CD8-positive, alpha-beta memory T cell (primary cell): ENCODE measurements around the gene PCED1B. TPM values are rescaled to one million over a fixed set of nuclear protein-coding genes. Genes with fewer than 3 reads are reported as not detected.

Experiments used
- CTCF ChIA-PET: fragments of 350-600 bp; sonication (Branson Sonifier 250); formaldehyde crosslinking; loops from one replicate; lab custom pipeline; 2021; ENCODE audit warnings: antibody characterized with exemption; lab: Charles Lee
- POLR2A ChIA-PET: fragments of 350-600 bp; sonication (Branson Sonifier 250); formaldehyde crosslinking; loops from one replicate; lab custom pipeline; 2021; ENCODE audit warnings: antibody characterized with exemption; lab: Charles Lee
- DNase-seq, 5 donors: peaks; one replicate each; pipeline versions ENCODE4 v3.0.0 to v3.0.0-alpha.2; 2020 to 2022; ENCODE audit warnings: mixed read lengths in 1 of 5
- H3K27ac ChIP-seq: one replicate; pipeline ENCODE4 v1.7.0; 2013; ENCODE audit warnings: low read depth, mild to moderate bottlenecking, low read length, moderate library complexity
- H3K27me3 ChIP-seq: 2 replicates; pipeline ENCODE4 v1.7.0; 2013; ENCODE audit warnings: low read length, mild to moderate bottlenecking; ENCODE audit not compliant: insufficient read depth, poor library complexity, severe bottlenecking
- H3K36me3 ChIP-seq: 2 replicates; pipeline ENCODE4 v1.7.0; 2013; ENCODE audit warnings: mild to moderate bottlenecking, low read length, moderate library complexity; ENCODE audit not compliant: insufficient read depth
- H3K4me1 ChIP-seq: 2 replicates; pipeline ENCODE4 v1.7.0; 2013; ENCODE audit warnings: mild to moderate bottlenecking, low read length, moderate library complexity; ENCODE audit not compliant: insufficient read depth
- H3K4me3 ChIP-seq: 2 replicates; pipeline ENCODE4 v1.7.0; 2013; ENCODE audit warnings: mild to moderate bottlenecking, low read length
- H3K9me3 ChIP-seq: 2 replicates; pipeline ENCODE4 v1.7.0; 2013; ENCODE audit warnings: mild to moderate bottlenecking, low read length
- H3K27ac Mint-ChIP-seq, 8 donors: one replicate each; pipeline ENCODE4 v1.8.0; 2020 to 2021; ENCODE audit warnings: mixed read lengths in 8 of 8, mild to moderate bottlenecking in 6 of 8, inconsistent platforms in 3 of 8, moderate library complexity in 3 of 8
- H3K27me3 Mint-ChIP-seq, 2 donors: one replicate each; pipeline ENCODE4 v1.8.0; 2020 to 2021; ENCODE audit warnings: mixed read lengths in 2 of 2, mild to moderate bottlenecking in 1 of 2, moderate library complexity in 1 of 2
- H3K36me3 Mint-ChIP-seq, 3 donors: one replicate each; pipeline ENCODE4 v1.8.0; 2020 to 2021; ENCODE audit warnings: mixed read lengths in 3 of 3, inconsistent platforms in 1 of 3, mild to moderate bottlenecking in 1 of 3
- H3K4me1 Mint-ChIP-seq, 3 donors: one replicate each; pipeline ENCODE4 v1.8.0; 2020 to 2021; ENCODE audit warnings: mixed read lengths in 3 of 3, inconsistent platforms in 1 of 3, mild to moderate bottlenecking in 1 of 3
- H3K4me3 Mint-ChIP-seq, 7 donors: one replicate each; pipeline ENCODE4 v1.8.0; 2020 to 2021; ENCODE audit warnings: mixed read lengths in 7 of 7, mild to moderate bottlenecking in 6 of 7, moderate library complexity in 4 of 7, inconsistent platforms in 2 of 7
- H3K9me3 Mint-ChIP-seq, 5 donors: one replicate each; pipeline ENCODE4 v1.8.0; 2020 to 2022; ENCODE audit warnings: mixed read lengths in 5 of 5, mild to moderate bottlenecking in 3 of 5, moderate library complexity in 2 of 5, inconsistent platforms in 1 of 5
- polyA plus RNA-seq: library from polyadenylated mRNA; unstranded; fragments of 300-500 nt; fragmentation: Illumina TruSeq; gene quantifications from one replicate; pipeline ENCODE4 v1.2.3, GENCODE V29; 2021
- total RNA-seq, 2 experiments: library from RNA; stranded (reverse); gene quantifications; one replicate each; pipeline ENCODE4 v1.2.3, GENCODE V29; 2021

The PCED1B gene
- total and polyA plus RNA-seq, 3 experiments from 2014 or later, result 52.8 to 73.3 (median 56.9) TPM

- Histone ChIP-seq H3K27ac (no peak overlapping the region), H3K9me3 (no peaks in the 10 kb centered on the region), H3K4me3 (no peak overlapping the region), H3K36me3 (no peaks in the 10 kb centered on the region), H3K27me3 (no peaks in the 10 kb centered on the region), H3K4me1 (peaks cover 30% of the 10 kb centered on the region)
- POLR2A ChIA-PET, result interaction anchor here (0.8 kb wide), 1 partner anchor 184 kb away, joined by 4 read pairs; no protein-coding TSS in a partner anchor
- peak overlapping the region in 4 of 8 donors; percentile 1 to 67 (median 15) for H3K27ac Mint-ChIP-seq
- no peaks in the 10 kb centered on the region for H3K9me3 Mint-ChIP-seq
- H3K27me3 Mint-ChIP-seq, result no peaks in the 10 kb centered on the region
- H3K4me1 Mint-ChIP-seq, result peaks cover 46 to 72% (median 67%) of the 10 kb centered on the region in 3 donors
- DNase-seq, result no peak
- CTCF ChIA-PET, result no interaction called here
- no peak overlapping the region for H3K4me3 Mint-ChIP-seq
- peaks cover 15 to 65% (median 26%) of the 10 kb centered on the region in 3 donors for H3K36me3 Mint-ChIP-seq
Observed at GRCh38 chr12:47184813-47185212, 105.4 kb downstream of the PCED1B start.

- Mint-ChIP-seq H3K27me3 (no peaks in the 10 kb centered on the region), H3K4me1 (peaks cover 53 to 79% (median 73%) of the 10 kb centered on the region in 3 donors), H3K36me3 (peaks cover 8 to 69% (median 22%) of the 10 kb centered on the region in 3 donors), H3K4me3 (no peak overlapping the region), H3K9me3 (no peaks in the 10 kb centered on the region), H3K27ac (peak overlapping the region in 7 of 8 donors; percentile 2 to 82 (median 58))
- no peak overlapping the region for H3K4me3 ChIP-seq
- H3K9me3 ChIP-seq, result no peaks in the 10 kb centered on the region
- ChIA-PET POLR2A (interaction anchor here (0.7 to 1.9 kb wide), 4 partner anchors 74 to 180 kb away, joined by 3 to 6 read pairs (median 4); partner anchors contain the start of genes AMIGO2 and PCED1B), CTCF (interaction anchor here (2.2 kb wide), 1 partner anchor 211 kb away, joined by 7 read pairs; no protein-coding TSS in a partner anchor)
- no peaks in the 10 kb centered on the region for H3K36me3 ChIP-seq
- no peak for DNase-seq
- no peaks in the 10 kb centered on the region for H3K27me3 ChIP-seq
- H3K4me1 ChIP-seq, result peaks cover 44% of the 10 kb centered on the region
- H3K27ac ChIP-seq, result no peak overlapping the region
Observed at GRCh38 chr12:47186246-47186645, 106.8 kb downstream of the PCED1B start.

GRCh38 chr12:47188576-47189441, 109.4 kb downstream of the PCED1B start:
- POLR2A ChIA-PET, result no interaction called here
- peak overlapping the region in 6 of 8 donors; percentile 34 to 96 (median 73) for H3K27ac Mint-ChIP-seq
- peaks cover 72 to 86% (median 86%) of the 10 kb centered on the region in 3 donors for H3K4me1 Mint-ChIP-seq

GRCh38 chr12:47189728-47190127, 110.3 kb downstream of the PCED1B start:
- no peak for DNase-seq
- CTCF ChIA-PET, result interaction anchor here (3.3 to 4.8 kb wide), 2 partner anchors 111 to 208 kb away, joined by 10 to 24 read pairs; partner anchors contain the start of genes AMIGO2 and PCED1B
- H3K36me3 Mint-ChIP-seq, result peaks cover 8 to 50% (median 16%) of the 10 kb centered on the region in 3 donors
- H3K36me3 ChIP-seq, result no peaks in the 10 kb centered on the region
- no peaks in the 10 kb centered on the region for H3K27me3 ChIP-seq
- peaks cover 0 to 2% of the 10 kb centered on the region in 2 donors for H3K27me3 Mint-ChIP-seq
- peaks cover 80 to 92% (median 92%) of the 10 kb centered on the region in 3 donors for H3K4me1 Mint-ChIP-seq
- peaks cover 78% of the 10 kb centered on the region for H3K4me1 ChIP-seq
- peak overlapping the region in 2 of 7 donors; percentile 37 to 79 for H3K4me3 Mint-ChIP-seq
- H3K27ac ChIP-seq, result no peak overlapping the region
- H3K27ac Mint-ChIP-seq, result peak overlapping the region; percentile 47 to 97 (median 96)
- H3K9me3 ChIP-seq, result no peaks in the 10 kb centered on the region
- no peaks in the 10 kb centered on the region for H3K9me3 Mint-ChIP-seq
- H3K4me3 ChIP-seq, result no peak overlapping the region
- POLR2A ChIA-PET, result no interaction called here

More at GRCh38 chr12:47188576-47189441, 109.4 kb downstream of the PCED1B start:
- CTCF ChIA-PET, result interaction anchor here (3.3 kb wide), 1 partner anchor 110 kb away, joined by 10 read pairs; the partner anchor contains the start of genes AMIGO2 and PCED1B
- H3K27me3 Mint-ChIP-seq, result no peaks in the 10 kb centered on the region
- H3K36me3 Mint-ChIP-seq, result peaks cover 8 to 57% (median 16%) of the 10 kb centered on the region in 3 donors
- no peak for DNase-seq
- Histone ChIP-seq H3K9me3 (no peaks in the 10 kb centered on the region), H3K27me3 (no peaks in the 10 kb centered on the region), H3K36me3 (no peaks in the 10 kb centered on the region), H3K4me1 (peaks cover 69% of the 10 kb centered on the region), H3K27ac (no peak overlapping the region), H3K4me3 (no peak overlapping the region)
- no peaks in the 10 kb centered on the region for H3K9me3 Mint-ChIP-seq
- peak overlapping the region in 4 of 7 donors; percentile 13 to 27 (median 15) for H3K4me3 Mint-ChIP-seq

GRCh38 chr12:47190271-47190750, 110.9 kb downstream of the PCED1B start:
- Mint-ChIP-seq H3K4me3 (peak overlapping the region; percentile 12 to 90 (median 59)), H3K9me3 (no peaks in the 10 kb centered on the region), H3K27me3 (peaks cover 0 to 2% of the 10 kb centered on the region in 2 donors), H3K27ac (peak overlapping the region; percentile 93 to 97 (median 96)), H3K4me1 (peaks cover 78 to 92% (median 89%) of the 10 kb centered on the region in 3 donors), H3K36me3 (peaks cover 3 to 45% (median 13%) of the 10 kb centered on the region in 3 donors)
- Histone ChIP-seq H3K4me1 (peaks cover 81% of the 10 kb centered on the region), H3K27ac (no peak overlapping the region), H3K9me3 (no peaks in the 10 kb centered on the region), H3K27me3 (no peaks in the 10 kb centered on the region), H3K36me3 (no peaks in the 10 kb centered on the region), H3K4me3 (peak overlapping the region; percentile 11)
- ChIA-PET POLR2A (no interaction called here), CTCF (interaction anchor here (3.3 to 4.8 kb wide), 2 partner anchors 111 to 207 kb away, joined by 10 to 24 read pairs; partner anchors contain the start of genes AMIGO2 and PCED1B)
- DNase-seq, result no peak

GRCh38 chr12:47190905-47191304, 111.5 kb downstream of the PCED1B start:
- no peak overlapping the region for H3K27ac ChIP-seq
- Mint-ChIP-seq H3K27me3 (peaks cover 0 to 2% of the 10 kb centered on the region in 2 donors), H3K4me1 (peaks cover 83 to 98% (median 94%) of the 10 kb centered on the region in 3 donors), H3K36me3 (peaks cover 3 to 41% (median 13%) of the 10 kb centered on the region in 3 donors), H3K4me3 (peak overlapping the region; percentile 22 to 90 (median 84)), H3K27ac (peak overlapping the region; percentile 93 to 97 (median 96)), H3K9me3 (no peaks in the 10 kb centered on the region)
- no peak overlapping the region for H3K4me3 ChIP-seq
- ChIA-PET CTCF (interaction anchor here (4.1 to 4.8 kb wide), 2 partner anchors 21 to 206 kb away, joined by 24 to 31 read pairs; no protein-coding TSS in a partner anchor), POLR2A (interaction anchor here (1.3 to 1.8 kb wide), 2 partner anchors 17 to 86 kb away, joined by 3 to 12 read pairs; no protein-coding TSS in a partner anchor)
- H3K27me3 ChIP-seq, result no peaks in the 10 kb centered on the region
- H3K4me1 ChIP-seq, result peaks cover 87% of the 10 kb centered on the region
- DNase-seq, result no peak
- H3K9me3 ChIP-seq, result no peaks in the 10 kb centered on the region
- no peaks in the 10 kb centered on the region for H3K36me3 ChIP-seq

GRCh38 chr12:47192051-47192450, 112.6 kb downstream of the PCED1B start:
- Histone ChIP-seq H3K27ac (no peak overlapping the region), H3K4me3 (peak overlapping the region; percentile 33), H3K27me3 (no peaks in the 10 kb centered on the region), H3K4me1 (peaks cover 84% of the 10 kb centered on the region), H3K36me3 (no peaks in the 10 kb centered on the region), H3K9me3 (no peaks in the 10 kb centered on the region)
- peak in 1 of 5 donors; percentile 30 for DNase-seq
- Mint-ChIP-seq H3K27me3 (peaks cover 0 to 2% of the 10 kb centered on the region in 2 donors), H3K4me1 (peaks cover 81 to 91% (median 88%) of the 10 kb centered on the region in 3 donors), H3K9me3 (no peaks in the 10 kb centered on the region), H3K27ac (peak overlapping the region; percentile 77 to 97 (median 96)), H3K4me3 (peak overlapping the region; percentile 69 to 90 (median 84)), H3K36me3 (peaks cover 0 to 33% (median 10%) of the 10 kb centered on the region in 3 donors)
- POLR2A ChIA-PET, result interaction anchor here (0.6 to 2.6 kb wide), 16 partner anchors 11 to 923 kb away, joined by 3 to 18 read pairs (median 4); partner anchors contain the start of genes AMIGO2 and PCED1B
- CTCF ChIA-PET, result interaction anchor here (0.7 to 4.8 kb wide), 12 partner anchors 10 to 205 kb away, joined by 3 to 31 read pairs (median 10); partner anchors contain the start of genes AMIGO2 and PCED1B
